GM21447 (cell line): ENCODE data around the gene NES.

Experiments
- ATAC-seq: cut with Tn5 transposase; IDR thresholded peaks from one replicate; pipeline ENCODE4 v1.9.1; 2021; ENCODE audit not compliant: unreplicated experiment

Gene NES

GRCh38 chr1:156676820-156677615 lies at the start of gene NES:
TSS of gene NES (minus strand) at chr1:156677407. CDS start at chr1:156677264, 143 bp downstream.
- no peak for ATAC-seq

DNA sequence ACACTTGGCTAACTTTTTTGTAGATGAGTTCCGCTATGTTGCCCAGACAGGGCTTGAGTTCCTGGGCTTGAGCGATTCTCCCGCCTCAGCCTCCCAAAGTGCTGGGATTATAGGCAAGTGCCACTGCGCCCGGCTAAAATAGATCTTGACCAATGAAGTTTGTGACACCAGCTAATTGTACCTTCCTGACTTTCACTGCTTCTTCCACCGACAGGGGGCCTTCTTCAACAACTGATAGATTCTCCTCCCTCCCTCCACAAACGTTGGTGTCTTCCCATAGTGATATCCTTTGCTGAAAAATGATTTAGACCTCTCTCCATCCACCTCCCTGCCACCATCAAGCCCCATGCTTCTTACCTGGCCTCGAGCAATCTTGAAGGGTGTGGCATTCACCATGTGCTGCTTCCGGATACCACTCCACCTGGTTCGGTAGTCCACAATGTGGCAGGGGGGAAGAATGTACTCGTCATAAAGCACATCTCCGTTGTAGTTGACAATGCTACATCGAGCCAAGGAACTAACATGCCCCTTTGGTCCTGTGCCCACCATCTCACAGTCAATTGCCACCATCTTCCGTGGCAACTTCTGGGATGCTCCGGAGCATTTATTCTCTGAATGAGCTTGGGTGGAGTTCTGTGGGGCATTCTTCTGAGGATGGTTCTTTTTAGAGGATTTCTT lies 49.5 kb upstream of the NES start:
- ATAC-seq, result no peak

- ATAC-seq, result peak; percentile 35
Observed at GRCh38 chr1:156725683-156726280, 48.6 kb upstream of the NES start.

GRCh38 chr1:156721535-156721934 lies 44.3 kb upstream of the NES start:
- no peak for ATAC-seq

DNA sequence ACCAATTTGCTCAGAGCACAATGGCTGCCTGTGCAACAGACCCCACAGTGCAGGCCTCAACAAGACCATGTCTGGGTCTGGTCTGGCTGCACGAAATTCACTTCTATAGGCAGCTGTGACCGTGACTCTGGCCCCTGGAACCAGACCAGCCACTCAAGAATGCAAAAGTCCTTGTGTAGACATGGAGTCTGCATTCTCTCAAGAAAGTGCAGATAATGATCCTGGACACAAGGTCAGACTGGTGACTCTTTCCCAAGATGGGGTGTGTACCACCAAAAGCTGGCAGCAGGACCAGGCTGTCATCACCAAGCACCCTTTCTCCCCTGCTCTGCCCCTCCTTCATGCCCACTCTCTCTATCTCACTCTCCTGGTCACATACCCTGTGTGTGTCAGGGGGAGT lies 43.9 kb upstream of the NES start:
- no peak for ATAC-seq

GRCh38 chr1:156717351-156717750 lies 40.1 kb upstream of the NES start:
- ATAC-seq, result no peak

- no peak for ATAC-seq
Observed at GRCh38 chr1:156714830-156715229, 37.6 kb upstream of the NES start.

- ATAC-seq, result no peak
Observed at GRCh38 chr1:156712626-156713025, 35.4 kb upstream of the NES start.

DNA sequence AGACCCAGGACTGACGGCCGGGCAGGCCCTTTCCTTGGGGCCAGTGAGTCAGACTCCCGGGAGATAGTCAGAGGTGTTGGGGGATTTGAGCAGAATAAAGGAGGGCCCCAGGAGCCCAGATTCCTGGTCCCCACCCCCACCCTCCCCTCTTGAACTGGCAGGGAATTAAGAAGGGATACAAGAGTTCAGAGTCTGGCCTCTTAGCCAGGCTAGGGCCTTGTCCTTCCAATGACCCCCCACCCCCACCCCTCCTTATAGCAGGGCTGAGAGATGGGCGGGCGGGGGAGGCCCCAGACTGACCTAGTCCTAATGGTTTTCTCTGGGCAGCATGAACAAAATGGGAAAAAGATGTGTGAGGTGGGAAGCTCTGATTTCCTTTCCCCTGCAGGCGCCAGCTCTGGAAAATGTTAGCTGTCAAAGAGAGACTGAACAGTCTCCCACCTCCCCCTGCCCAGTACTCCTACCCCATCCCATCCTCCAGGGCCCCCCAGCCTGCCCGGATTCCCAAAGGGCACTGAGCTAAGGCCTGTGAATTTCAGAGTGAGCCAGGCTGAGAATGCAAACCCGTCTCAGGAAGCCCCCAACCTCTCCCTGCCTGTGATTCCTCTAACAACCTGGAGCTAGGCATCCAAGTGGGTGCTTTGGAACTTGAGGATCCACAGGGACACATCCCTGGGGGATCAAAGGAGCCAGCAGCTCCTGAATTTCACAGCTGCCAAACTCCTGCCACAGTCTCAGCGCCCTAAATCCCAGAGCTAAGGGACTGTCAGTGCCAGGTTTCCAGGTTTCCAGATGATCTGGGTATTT lies 34.0 kb upstream of the NES start:
- ATAC-seq, result no peak

GRCh38 chr1:156709757-156710489 lies 32.7 kb upstream of the NES start:
- no peak for ATAC-seq

GRCh38 chr1:156709031-156709430 lies 31.8 kb upstream of the NES start:
- no peak for ATAC-seq

- no peak for ATAC-seq
Observed at GRCh38 chr1:156708218-156708661, 31.0 kb upstream of the NES start.

DNA sequence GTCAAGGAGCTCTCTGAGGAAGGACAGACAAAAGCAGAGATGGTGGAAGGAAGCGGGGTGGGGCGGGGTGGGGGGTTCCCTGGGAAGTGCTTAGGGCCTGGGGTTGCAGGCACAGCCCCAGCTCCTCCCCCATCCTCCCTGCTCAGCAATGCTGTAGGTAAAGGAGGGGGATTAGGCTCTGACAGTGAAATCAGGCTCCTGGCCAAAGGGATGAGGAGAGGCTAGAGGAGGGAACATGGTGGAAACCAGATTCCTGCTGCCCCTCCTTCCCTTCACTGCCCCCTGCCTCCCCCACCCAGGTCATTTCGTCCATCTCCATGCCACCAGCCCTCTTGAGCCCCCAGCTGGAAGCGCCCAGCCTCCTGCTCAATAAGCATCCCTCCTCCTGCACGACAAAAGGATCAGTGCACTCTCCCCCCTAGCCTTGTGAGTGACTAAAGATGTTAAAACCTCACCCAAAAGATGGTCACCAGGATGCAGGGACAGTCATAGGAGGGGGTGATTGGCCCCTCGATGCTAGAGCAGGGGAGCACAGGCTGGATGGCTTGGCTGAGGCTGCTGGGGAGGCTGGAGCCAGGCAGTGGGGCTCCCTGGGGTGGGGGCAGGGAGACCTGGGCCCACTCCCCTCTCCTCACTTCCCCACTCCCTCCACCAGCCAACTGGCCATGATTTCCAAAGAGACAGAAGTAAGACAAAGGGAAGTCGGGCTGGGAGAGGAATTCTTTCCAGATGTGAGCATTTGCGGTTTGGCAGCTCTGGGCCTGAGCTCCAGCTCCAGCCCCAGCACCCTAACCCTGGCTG lies 30.4 kb upstream of the NES start:
- ATAC-seq, result no peak

DNA sequence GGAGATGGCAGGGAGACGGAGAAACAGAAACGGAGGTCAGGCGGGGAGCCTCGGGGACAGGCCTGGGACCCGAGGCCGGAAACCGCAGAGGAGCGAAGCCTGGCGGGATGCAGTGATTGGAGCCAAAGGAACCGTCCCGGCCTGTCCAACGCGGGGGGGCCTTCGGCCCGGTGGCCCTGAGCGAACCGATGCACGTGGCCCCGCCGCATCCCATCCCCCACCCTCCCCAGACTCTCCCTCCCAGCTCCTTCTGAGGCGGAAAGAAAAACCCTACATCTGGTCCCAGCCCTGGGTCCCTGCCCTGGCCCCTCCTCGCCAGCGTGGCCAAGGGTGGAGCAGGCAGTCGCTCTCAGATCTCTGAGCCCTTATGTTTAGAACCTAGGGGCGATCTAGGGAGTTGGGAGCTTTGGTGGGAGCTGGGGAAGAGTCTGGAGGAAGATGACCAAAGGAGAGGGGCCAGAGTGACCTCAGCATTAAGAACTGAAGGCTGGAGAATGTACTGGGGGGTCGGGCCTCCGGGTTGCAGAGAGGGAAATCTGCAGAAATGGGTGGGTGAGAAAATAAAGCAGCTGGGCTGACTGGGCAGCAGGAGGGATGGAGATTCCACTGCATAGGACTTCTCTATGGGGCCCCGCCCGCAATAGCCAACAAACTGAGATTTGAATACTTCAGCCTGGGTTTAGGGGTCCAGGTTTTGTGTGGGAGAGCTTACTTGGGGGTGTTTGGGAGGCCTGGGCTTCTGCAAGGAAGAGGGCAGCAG lies 29.6 kb upstream of the NES start:
- no peak for ATAC-seq

- ATAC-seq, result no peak
Observed at GRCh38 chr1:156705918-156706656, 28.9 kb upstream of the NES start.

GRCh38 chr1:156705321-156705917 lies 28.2 kb upstream of the NES start, which contains the start of gene CRABP2:
TSS of gene CRABP2 (minus strand) at chr1:156705583. CDS start at chr1:156705446, 137 bp downstream.
- ATAC-seq, result no peak

DNA sequence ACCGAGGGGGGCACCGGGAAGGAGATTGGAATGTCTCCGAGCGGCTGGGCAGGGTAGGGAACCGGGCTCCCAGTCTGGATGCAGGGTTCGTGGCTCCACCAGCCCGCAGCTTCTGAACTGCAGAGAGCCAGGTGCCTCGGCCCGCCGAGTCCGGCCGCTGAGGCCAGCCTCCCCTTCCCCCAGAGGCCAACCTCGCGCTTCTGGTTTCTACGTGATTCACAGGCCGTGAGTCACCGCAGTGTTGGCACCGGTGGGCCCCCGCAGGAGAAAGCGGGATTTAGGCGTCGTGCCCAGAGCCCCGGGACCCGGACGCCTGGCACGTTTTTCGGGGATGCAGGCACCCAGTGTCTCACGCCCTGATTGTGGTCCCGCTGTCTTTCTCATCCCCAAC lies 27.7 kb upstream of the NES start:
- no peak for ATAC-seq
